IPS DF 6.9 (cell line): Measurements from ENCODE around the gene HERC3.
A peak's percentile ranks its signal among the peaks of the same experiment; 100 is the strongest.

Source experiments
- DNase-seq: peaks from one replicate; pipeline ENCODE4 v3.0.0-alpha.2; 2013; ENCODE audit warnings: low read depth, low spot score
- H3K27ac ChIP-seq: one replicate; pipeline ENCODE4 v1.5.1; 2013; ENCODE audit warnings: low read length, control low read depth
- H3K27me3 ChIP-seq: 2 replicates; pipeline ENCODE4 v1.6.1; 2013; ENCODE audit warnings: mild to moderate bottlenecking, low read length; ENCODE audit not compliant: control insufficient read depth, insufficient read depth
- H3K36me3 ChIP-seq: 2 replicates; pipeline ENCODE4 v1.6.1; 2013; ENCODE audit warnings: low read length; ENCODE audit not compliant: control insufficient read depth, insufficient read depth
- H3K4me1 ChIP-seq: 2 replicates; pipeline ENCODE4 v1.6.1; 2013; ENCODE audit warnings: low read length; ENCODE audit not compliant: control insufficient read depth, insufficient read depth
- H3K4me3 ChIP-seq: 2 replicates; pipeline ENCODE4 v1.5.1; 2013; ENCODE audit warnings: mild to moderate bottlenecking, low read length
- H3K9me3 ChIP-seq: 2 replicates; pipeline ENCODE4 v1.6.1; 2013; ENCODE audit warnings: low read length, inconsistent platforms; ENCODE audit not compliant: control insufficient read depth, insufficient read depth
- WGBS: extraction: QIAGEN DNeasy Blood & Tissue Kit; methylation state at CpG from one replicate; pipeline ENCODE4 v1.1.7; 2013; ENCODE audit warnings: mixed read lengths, missing lambda C conversion rate; ENCODE audit not compliant: insufficient read length, insufficient coverage; 5-methylcytosine and 5-hydroxymethylcytosine counted together

Gene HERC3

GRCh38 chr4:88628746-88629145 is 36.5 kb downstream of the HERC3 start:
- DNase-seq = no peak
- Histone ChIP-seq H3K27ac (no peak overlapping the region), H3K4me3 (no peak overlapping the region), H3K36me3 (no peaks in the 10 kb centered on the region), H3K9me3 (no peaks in the 10 kb centered on the region), H3K4me1 (no peaks in the 10 kb centered on the region), H3K27me3 (no peaks in the 10 kb centered on the region)
- no CpG with 5 or more reads among the region's 8 CpGs for WGBS

GRCh38 chr4:88629826-88630225 is 37.5 kb downstream of the HERC3 start:
- H3K4me1 ChIP-seq = no peaks in the 10 kb centered on the region; the same call in 1 of the 2 replicates
- H3K27me3 ChIP-seq = no peaks in the 10 kb centered on the region
- no peak overlapping the region for H3K27ac ChIP-seq
- H3K4me3 ChIP-seq = no peak overlapping the region
- no peaks in the 10 kb centered on the region for H3K9me3 ChIP-seq
- DNase-seq = no peak
- H3K36me3 ChIP-seq = no peaks in the 10 kb centered on the region

GRCh38 chr4:88630756-88631155 is 38.5 kb downstream of the HERC3 start:
- H3K9me3 ChIP-seq = no peaks in the 10 kb centered on the region
- no CpG with 5 or more reads among the region's 2 CpGs for WGBS
- H3K27me3 ChIP-seq = no peaks in the 10 kb centered on the region
- no peak overlapping the region for H3K27ac ChIP-seq
- no peaks in the 10 kb centered on the region; the same call in 1 of the 2 replicates for H3K4me1 ChIP-seq
- H3K36me3 ChIP-seq = no peaks in the 10 kb centered on the region
- no peak overlapping the region for H3K4me3 ChIP-seq
- no peak for DNase-seq

GRCh38 chr4:88643932-88644331 is 51.7 kb downstream of the HERC3 start:
- Histone ChIP-seq H3K4me3 (no peak overlapping the region), H3K36me3 (no peaks in the 10 kb centered on the region), H3K27me3 (no peaks in the 10 kb centered on the region), H3K9me3 (no peaks in the 10 kb centered on the region), H3K27ac (no peak overlapping the region), H3K4me1 (peaks cover 2% of the 10 kb centered on the region; the same call in 1 of the 2 replicates)
- no CpG with 5 or more reads among the region's 2 CpGs for WGBS
- DNase-seq = no peak

DNA sequence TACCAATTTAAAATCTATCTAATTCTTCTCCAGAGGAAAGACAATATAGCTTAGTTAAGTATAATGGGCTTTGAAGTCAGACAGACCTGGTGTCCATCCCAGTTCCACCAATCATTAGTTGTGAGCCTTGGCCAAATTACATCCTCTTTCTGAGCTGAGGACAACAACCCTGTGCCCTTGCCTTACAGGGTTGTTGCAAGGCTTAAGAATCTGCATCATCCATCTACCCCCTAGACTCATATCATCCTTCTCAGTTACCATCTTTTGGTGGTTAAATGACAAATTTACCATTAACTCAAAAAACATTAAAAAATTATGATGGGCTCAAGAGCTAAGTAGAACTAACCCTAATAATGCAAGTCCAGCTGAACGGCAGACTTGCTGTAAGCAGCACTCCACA is 53.7 kb downstream of the HERC3 start:
- Histone ChIP-seq H3K27me3 (no peaks in the 10 kb centered on the region), H3K36me3 (no peaks in the 10 kb centered on the region), H3K4me1 (peaks cover 2% of the 10 kb centered on the region; the same call in 1 of the 2 replicates), H3K4me3 (no peak overlapping the region), H3K9me3 (no peaks in the 10 kb centered on the region), H3K27ac (no peak overlapping the region)
- WGBS = no CpG with 5 or more reads among the region's 1 CpG
- no peak for DNase-seq

- H3K27ac ChIP-seq = no peak overlapping the region
- H3K4me3 ChIP-seq = no peak overlapping the region
- no peaks in the 10 kb centered on the region for H3K9me3 ChIP-seq
- H3K4me1 ChIP-seq = peaks cover 2% of the 10 kb centered on the region; the same call in 1 of the 2 replicates
- no peaks in the 10 kb centered on the region for H3K27me3 ChIP-seq
- H3K36me3 ChIP-seq = no peaks in the 10 kb centered on the region
- no CpG with 5 or more reads among the region's 7 CpGs for WGBS
- peak; percentile 37 for DNase-seq
Observed at GRCh38 chr4:88646528-88647280, 54.4 kb downstream of the HERC3 start.

- H3K27ac ChIP-seq = no peak overlapping the region
- WGBS = no CpG with 5 or more reads among the region's 3 CpGs
- H3K4me3 ChIP-seq = no peak overlapping the region
- peaks cover 2% of the 10 kb centered on the region; the same call in 1 of the 2 replicates for H3K4me1 ChIP-seq
- no peaks in the 10 kb centered on the region for H3K36me3 ChIP-seq
- no peaks in the 10 kb centered on the region for H3K27me3 ChIP-seq
- DNase-seq = no peak
- no peaks in the 10 kb centered on the region for H3K9me3 ChIP-seq
Observed at GRCh38 chr4:88649716-88650115, 57.4 kb downstream of the HERC3 start.

DNA sequence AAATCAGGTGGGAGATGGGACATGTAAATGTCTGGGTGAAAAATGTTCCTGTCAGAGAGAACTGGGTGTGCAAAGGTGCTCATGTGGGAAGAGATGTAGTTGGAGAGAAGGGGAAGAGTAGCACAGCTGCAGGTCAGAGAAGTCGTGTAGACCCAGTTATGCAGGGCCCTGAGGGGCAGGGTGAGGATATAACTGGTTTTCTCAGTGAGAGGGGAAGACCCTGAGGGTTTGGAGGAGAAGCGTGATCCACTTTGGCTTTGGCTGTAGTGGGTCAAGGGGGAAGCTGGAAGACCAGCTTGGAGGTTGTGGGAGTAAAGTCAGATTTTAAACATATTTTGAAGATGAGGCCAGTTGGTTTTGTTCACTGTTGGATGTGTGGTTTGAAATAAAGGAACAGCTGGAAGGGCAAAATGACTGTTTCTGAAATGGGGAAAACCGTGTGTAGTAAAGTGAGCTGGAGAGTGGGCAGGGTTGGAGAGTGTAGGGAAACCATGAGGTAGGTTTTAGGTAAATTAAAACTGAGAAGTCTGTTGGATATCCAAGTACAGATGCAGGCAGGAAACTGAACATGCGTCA is 61.2 kb downstream of the HERC3 start:
- H3K4me3 ChIP-seq = no peak overlapping the region
- no CpG with 5 or more reads among the region's 4 CpGs for WGBS
- H3K27me3 ChIP-seq = no peaks in the 10 kb centered on the region
- no peaks in the 10 kb centered on the region for H3K9me3 ChIP-seq
- H3K27ac ChIP-seq = no peak overlapping the region
- H3K36me3 ChIP-seq = no peaks in the 10 kb centered on the region
- DNase-seq = no peak
- H3K4me1 ChIP-seq = no peaks in the 10 kb centered on the region

GRCh38 chr4:88655226-88655625 is 62.9 kb downstream of the HERC3 start:
- H3K36me3 ChIP-seq = no peaks in the 10 kb centered on the region
- H3K4me1 ChIP-seq = no peaks in the 10 kb centered on the region
- H3K27ac ChIP-seq = no peak overlapping the region
- no peaks in the 10 kb centered on the region for H3K9me3 ChIP-seq
- no peaks in the 10 kb centered on the region for H3K27me3 ChIP-seq
- DNase-seq = no peak
- no peak overlapping the region for H3K4me3 ChIP-seq
- no CpG with 5 or more reads among the region's 3 CpGs for WGBS

DNA sequence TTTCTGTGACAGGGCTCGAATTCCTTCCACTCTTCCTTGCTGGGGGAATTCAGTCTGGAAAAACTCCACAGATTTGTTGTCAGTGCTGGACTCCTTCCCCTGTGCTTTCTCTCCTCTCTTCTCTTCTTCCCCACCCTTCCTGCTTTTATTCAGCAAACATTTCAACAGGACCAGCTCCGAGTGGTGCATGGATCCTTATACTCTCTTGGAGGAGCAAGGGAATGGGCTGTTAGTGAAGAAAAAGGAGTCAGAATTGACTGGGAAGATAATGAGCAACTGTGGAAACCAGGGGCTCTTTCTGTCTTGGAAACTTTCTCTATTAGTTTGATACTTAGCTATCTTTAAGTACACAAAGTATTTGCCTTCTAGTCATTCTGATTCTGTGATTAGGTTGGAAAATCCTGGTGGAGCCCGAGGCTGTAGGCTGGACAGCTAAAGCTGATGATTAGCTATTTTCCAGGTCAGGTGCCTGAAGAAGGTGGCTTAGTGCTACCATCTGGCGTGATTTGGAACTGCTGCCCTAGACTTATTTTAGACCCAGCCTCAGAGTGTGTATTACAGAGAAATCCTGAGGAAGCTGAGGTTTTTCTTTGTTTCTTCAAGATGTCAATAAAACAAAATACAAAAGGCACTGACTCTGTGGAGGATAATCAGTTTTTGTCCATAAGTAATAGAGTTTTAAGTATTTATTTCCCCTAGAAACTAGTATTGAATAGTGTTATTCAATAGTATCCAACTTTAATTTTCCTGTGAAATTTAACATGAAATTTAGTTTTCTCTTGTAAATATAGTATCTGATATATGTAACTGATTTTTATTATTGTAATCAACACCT is 67.0 kb downstream of the HERC3 start:
- peak; percentile 58 for DNase-seq
- H3K27me3 ChIP-seq = no peaks in the 10 kb centered on the region
- no peak overlapping the region for H3K27ac ChIP-seq
- H3K4me3 ChIP-seq = no peak overlapping the region
- WGBS = no CpG with 5 or more reads among the region's 4 CpGs
- H3K36me3 ChIP-seq = no peaks in the 10 kb centered on the region
- H3K4me1 ChIP-seq = no peaks in the 10 kb centered on the region
- no peaks in the 10 kb centered on the region for H3K9me3 ChIP-seq
